Dedifferentiated amniotic fluid mesenchymal stem cell (primary cell): ENCODE measurements around the gene EVL.
"Not testable (repeated sequence)": the region's sequence is repeated elsewhere in the genome, so short reads cannot be mapped to it uniquely, and the experiment has no call there.

Experiments used
- DNase-seq: peaks from one replicate; pipeline ENCODE4 v3.0.0-alpha.2; 2016; ENCODE audit errors: extremely low spot score

The EVL gene, protein sequence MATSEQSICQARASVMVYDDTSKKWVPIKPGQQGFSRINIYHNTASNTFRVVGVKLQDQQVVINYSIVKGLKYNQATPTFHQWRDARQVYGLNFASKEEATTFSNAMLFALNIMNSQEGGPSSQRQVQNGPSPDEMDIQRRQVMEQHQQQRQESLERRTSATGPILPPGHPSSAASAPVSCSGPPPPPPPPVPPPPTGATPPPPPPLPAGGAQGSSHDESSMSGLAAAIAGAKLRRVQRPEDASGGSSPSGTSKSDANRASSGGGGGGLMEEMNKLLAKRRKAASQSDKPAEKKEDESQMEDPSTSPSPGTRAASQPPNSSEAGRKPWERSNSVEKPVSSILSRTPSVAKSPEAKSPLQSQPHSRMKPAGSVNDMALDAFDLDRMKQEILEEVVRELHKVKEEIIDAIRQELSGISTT

DNA sequence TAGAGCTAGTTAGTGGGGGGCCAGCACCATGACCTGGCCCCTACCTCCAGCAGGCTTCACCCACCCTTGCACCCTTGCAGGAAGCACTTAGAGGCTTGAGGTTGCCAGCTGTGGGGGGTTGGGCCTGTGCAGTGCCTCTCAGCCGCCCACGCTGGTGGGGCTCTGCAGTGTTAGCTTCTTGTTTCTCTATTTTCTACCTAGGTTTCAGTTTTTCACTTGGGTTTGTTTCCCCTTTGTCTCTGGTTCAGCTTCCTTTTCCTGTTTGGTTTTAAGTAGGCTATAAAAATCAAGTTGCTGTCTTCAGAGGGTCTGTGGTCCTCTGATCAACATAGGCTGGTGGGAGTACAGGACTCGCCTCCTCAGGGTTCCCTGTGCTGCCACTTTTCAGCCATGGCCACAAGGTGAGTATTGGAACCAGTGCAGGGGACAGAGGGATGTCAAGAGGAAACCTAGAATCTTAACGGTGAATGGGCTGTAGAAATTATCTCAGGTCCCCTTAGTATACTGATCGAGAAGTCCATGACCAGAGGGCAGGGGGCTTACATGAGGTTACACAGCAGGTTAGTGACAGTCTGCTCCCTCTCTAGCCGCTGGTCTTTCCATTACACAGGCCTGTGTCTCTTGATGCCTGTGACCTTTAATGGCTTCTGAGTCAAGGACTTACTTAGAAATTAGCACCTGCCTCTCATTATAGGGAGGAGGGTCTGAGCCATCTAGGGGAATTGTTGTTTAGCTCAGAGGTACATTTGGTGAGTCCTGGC lies at the start of gene EVL:
TSS of gene EVL (plus strand) at position 312 of the 761 bp plus-strand sequence. CDS start at position 391, 79 bp downstream.
- no peak for DNase-seq

DNA sequence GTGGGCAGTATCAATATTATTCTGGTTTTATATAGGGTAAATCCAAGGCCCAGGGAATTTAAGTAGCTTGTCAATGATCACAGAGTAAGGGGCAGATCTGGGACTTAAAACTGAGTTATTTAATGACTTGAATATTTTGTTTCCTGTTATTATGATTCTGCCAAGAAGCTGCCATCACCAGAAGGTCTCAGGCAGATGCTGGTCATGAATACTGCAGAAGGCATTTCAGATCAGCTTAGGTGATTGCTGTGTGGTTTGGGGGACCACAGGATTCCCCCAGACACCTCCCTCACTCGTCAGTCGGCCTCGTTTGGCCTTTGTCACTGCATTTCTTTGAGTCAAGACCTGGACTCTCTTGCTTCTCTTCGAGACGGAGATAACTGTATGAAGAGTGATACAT lies 47.7 kb upstream of the EVL start:
- DNase-seq, result no peak

DNA sequence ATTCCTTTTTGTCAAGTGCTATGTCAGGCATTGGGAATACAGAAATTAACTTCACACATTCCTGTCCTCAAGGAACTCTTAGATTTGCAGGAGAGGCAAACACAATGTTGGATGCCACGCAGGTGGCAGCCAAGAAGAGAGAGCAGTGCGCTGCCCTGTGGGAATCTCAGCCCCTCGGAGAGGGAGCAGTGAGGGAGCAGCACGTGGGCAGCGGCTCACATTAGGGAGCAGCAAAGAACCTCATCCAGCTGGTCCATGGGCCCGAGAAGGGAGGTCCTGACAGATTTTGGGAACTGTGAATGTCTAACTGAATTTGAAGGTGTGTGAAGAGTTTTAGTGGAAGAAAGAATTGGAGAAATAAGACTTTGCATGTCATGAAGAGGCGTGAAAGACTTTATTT lies 47.2 kb upstream of the EVL start:
- no peak for DNase-seq

DNA sequence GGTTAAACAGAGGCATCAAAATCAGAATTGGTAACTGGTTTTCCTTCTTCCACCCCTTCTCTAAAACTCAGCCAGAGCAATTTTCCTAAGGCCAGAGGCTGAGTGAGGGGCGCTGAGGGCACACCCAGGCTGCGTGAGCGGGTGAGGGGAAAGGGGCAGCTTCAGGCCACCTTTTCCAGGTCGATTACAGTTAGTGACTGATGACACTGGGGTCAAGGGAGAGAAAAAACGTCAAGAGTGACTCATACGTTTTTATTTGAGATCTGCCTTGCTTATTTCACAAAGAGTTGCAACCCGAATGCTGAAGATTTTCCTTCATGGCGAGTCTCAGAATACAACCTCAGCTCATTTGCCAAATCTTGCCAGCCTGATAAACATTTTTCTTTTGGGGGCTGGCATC lies 46.7 kb upstream of the EVL start:
- DNase-seq, result no peak

DNA sequence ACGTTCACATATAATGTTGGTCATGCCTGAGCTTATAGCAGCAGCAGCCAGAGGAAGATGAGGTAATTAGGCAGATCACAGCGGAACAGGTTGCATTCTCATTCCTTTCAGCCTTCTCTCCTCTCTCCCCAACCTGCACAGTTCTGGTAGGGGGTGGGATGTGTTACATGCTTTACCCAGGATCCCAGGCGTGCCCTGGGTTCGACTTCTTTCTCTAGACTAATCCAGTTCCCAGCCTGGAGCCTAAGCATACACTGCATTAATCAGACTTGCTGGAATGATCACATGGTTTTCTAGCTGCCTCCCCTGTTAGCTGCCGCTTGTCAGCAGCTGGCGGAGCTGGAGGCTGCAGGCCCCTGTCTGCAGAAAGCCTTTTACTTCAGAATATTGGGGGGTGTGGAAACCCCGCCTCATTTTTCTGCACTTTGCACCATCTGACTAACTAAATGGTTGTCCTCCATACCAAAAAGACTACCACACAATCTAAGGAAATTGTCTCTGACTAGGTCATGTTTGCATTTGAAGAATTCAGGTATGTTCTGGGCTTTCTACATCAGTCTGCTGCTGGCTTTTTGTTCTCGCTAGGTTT lies 46.0 kb upstream of the EVL start:
- DNase-seq, result no peak

DNA sequence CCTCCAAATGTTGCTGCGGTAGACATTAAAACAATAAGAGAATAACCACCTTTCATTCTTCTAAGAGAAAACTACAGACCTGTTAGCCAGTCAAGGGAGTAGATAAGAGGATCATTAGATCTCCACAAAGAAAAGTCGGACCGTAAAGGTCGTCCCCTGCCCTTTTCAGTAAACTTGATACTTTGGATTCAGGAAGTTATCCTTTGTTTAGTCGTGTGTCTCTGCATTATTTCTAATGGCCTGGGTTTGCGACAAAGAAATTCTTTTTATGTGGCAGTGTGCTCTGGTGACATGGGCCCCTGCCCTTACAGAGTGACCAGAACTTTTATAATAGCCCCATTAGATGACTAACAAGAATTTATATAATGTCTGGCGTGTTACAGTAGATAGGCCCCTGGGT lies 44.6 kb upstream of the EVL start:
- DNase-seq, result no peak

DNA sequence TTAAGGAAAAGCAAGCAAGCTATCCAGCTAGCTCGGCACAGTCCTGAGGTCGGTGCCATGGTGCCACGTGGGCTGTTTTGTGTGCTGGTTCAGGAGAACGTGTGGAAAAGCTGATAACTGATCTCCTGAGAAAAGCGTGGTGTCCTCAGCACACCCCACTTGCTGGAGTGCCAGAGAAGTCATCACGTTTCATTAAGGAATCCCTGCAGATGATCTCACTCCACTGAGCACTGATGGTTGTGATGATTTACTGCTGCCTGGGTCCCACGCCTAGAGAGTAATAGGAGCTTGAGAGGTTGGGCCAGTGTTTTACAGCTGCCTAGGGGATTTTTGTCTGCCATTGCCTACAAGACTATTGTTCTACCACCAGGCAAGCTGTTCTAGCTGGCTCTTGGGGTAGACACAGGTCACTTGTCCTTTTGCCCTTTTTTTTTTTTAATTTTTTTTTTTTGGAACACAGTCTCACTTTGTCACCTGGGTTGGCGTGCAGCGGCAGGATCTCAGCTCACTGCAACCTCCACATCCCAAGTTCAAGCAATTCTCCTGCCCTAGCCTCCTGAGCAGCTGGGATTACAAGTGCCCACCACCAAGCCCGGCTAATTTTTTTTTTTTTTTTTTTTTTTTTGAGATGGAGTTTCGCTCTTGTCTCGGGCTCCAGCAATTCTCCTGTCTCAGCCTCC lies 42.3 kb upstream of the EVL start:
- DNase-seq, result no peak

DNA sequence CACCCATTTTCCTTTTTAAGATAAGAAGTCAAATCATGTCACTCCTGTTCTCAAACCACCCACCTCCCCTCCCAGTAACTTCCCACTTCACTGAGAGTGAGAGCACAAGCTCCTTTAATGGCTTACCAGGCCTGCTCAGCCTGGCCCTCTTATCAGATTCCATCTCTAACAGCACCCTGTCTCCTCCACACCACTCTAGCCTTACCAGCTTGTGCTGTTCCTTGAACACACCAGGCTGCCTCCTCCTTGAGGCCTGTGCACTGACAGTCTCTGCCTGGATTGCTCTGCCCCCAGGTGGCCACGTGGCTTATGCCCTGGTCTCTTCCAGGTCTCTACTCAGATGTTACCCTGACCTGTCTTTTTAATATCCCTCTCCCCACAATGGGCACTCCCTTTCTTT lies 40.1 kb upstream of the EVL start:
- DNase-seq, result no peak

DNA sequence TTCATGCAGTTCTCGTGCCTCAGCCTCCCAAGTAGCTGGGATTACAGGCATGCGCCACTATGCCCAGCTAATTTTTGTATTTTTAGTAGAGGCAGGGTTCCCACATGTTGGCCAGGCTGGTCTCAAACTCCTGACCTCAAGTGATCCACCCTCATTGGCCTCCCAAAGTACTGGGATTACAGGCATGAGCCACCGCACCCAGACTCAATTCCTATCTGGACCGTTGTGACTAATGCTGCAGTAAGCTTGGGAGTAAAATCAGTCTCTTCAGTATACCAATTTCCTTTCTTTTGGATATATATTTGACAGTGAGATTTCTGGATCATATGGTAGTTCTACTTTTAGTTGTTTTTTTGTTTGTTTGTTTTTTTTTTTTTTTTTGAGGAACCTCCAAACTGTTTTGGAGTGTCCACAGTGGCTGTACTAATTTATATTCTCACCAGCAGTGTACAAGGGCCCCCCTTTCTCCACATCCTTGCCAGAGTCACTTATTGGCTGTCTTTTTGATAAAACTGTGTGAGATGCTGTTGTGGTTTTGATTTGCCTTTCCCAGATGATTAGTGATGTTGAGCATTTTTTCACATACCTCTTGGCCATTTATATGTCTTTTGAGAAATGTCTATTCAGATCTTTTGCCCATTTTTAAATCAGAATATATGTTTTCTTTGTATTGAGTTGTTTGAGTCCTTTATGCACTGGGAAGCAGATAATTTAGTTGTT lies 37.3 kb upstream of the EVL start:
- DNase-seq, result no peak

DNA sequence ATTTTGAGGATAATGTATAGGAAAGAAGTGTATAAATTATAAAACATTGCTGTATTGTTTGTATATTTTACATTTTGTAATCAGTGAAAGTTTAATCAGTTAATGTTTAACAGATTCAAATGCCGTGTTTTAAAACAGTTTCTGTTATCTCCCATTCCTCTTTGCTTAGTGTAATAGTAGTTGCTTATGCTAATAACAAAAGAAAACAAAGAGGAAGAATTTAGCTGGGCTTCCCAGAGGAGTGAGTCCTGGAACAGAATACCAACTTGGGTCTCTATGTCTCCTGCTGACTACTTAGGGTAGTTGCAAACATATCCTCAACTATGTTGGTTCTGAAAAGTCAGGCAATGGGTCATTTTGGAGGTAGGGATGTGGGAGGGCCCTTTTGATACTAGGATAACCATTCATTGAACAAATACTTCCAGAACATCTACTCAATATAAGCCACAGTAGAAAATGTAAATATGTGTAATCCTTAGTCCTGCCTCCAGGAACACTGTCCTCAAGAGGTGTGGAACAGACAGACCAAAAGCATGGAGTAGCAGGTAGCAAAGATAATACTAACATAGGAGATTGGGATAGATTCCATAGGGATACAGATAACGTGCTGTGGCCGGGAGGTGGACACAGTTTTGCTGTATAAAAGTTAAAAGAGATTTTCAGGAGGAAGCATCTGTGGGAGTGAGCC lies 36.1 kb upstream of the EVL start:
- no peak for DNase-seq

DNA sequence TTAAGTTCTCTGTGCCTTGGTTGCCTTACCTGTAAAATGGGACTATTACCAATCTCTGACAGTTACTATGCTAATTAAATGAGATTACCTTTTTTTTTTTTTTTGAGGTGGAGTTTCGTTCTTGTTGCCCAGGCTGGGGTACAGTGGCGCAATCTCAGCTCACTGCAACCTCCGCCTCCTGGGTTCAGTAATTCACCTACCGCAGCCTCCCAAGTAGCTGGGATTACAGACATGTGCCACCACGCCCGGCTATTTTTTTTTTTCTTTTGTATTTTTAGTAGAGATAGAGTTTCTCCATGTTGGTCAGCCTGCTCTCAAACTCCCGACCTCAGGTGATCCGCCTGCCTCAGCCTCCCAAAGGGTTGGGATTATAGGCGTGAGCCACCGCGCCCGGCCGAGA lies 35.2 kb upstream of the EVL start:
- DNase-seq, result not testable (repeated sequence)

DNA sequence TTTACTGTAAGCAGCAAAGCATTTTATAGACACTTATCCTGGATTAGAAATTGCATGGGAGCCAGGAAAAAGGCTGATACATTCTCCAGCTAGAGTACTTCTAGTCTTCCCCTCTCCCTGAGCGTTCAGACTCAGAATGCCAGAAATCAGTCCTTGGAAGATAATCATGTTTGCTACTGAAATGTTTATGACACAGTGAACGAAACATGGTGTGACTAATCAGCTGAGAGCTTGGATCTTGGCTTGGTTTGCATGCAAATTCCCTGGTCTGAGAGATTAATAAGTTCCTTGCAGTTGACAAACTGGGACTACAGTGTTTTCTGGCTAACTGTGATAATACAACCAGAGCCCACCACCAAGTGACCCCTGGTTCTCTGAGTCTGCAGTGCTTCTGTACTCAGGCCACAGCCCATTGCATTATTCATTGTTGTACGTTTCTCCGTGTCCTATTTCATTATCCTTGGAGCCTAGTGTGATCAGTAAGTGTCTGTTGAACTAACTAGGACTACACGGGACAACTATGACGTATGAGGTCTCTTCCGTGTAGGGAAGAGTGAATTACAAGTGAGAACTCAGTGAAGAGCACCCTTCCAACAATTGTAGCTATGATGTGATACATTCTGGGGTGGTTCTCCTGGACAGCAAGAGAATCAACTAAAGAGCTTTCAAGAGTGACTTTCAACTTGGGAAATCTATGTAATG lies 34.6 kb upstream of the EVL start:
- peak; percentile 60 for DNase-seq

DNA sequence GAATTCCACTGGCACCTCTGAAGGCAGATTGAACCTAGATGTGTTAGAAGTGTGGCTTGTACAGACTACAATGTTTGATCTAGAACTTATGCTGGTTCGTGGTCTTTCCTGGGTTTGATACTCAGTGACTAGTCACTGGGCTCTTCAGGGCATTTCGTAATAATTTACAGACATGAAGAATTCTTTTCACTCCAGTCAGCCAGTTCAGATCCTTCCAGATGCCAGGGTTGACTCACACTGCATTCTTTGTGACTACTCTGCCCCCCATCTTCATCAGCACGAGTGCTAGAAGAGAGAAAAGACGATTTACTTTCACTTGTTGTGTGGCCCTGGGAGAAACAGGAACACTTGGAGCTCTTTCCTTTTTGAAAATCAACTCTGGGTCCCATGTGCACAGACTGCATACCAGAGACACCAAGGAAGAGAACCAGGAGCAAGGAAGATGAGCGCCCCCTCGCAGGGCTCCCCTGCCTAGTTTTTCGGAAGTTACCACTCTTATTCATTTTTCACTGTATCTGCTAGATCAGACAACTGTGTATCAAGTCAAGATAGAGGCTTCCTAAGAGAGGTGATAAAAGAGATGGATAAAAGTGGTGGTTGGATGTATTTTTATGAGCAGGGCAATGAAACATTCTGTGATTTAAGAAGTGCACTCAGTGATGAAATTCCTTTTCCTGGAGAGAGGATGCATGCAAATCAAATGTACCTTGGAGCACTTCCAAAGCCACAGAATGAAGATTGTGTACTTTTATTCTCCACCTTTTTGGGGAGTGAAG lies 33.5 kb upstream of the EVL start:
- DNase-seq, result peak; percentile 98

DNA sequence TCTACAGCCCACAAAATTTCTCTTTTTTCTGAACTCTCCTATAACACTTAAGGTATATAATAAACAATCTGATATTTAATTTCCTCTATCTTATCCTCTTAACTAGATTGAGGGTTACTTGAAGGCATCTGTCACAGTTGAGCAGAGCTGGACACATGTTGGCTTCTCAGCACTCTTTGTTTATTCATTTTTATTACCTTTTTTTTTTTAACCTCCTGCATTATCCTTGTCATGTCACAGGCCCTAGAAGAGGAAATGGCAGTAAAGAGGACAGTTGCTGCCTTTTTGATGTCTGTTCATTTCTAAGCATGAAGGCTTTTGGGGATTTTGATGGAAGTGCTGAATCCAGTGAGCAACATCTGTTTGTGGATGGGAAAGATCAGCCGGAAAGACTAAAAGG lies 32.5 kb upstream of the EVL start:
- DNase-seq, result no peak

DNA sequence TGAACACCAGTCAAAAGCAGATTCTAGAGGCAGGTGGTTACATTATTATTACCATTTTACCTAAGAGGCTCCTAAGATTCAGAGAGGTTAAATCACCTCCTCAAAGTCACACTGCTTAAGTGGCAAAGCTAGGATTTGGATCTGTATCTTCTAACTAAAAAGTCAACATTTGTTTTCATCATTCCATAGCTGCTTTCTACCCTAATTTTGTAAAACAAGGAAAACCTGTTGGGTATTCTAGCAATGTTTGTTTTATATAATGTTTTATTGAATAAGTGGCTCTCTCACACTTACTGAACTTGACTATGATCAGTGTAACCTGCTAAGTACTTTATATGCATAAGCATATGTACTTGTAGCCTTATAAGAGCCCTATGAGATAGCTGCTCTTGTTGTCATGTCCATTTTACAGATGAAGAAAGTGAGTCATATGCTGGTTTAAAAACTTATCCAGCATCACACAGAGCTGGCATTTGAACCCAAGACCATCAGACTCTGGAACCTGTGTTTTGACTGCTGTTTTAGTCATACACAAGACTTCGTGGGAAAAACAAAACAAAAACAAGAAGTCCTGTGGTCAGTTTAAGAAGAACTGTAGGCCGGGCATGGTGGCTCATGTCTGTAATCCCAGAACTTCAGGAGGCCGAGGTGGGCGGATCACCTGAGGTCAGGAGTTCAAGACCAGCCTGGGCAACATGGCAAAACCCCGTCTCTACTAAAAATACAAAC lies 31.7 kb upstream of the EVL start:
- DNase-seq, result no peak

DNA sequence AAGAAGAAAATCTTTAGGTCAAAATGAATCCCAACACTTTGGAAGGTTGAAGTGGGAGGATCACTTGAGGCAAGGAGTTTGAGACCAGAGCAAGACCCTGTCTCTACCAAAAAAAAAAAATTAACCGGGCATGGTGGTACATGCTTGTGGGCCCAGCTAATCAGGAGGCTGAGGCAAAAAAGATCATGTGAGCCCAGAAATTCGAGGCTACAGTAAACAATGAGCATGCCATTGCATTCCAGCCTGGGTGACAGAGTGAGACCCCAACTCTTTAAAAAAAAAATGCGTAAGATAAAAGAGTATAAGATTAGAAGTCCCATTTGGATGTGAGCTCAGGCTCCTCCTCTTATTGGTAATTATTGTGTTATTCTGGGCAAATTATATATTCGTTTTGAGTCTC lies 30.8 kb upstream of the EVL start:
- no peak for DNase-seq

DNA sequence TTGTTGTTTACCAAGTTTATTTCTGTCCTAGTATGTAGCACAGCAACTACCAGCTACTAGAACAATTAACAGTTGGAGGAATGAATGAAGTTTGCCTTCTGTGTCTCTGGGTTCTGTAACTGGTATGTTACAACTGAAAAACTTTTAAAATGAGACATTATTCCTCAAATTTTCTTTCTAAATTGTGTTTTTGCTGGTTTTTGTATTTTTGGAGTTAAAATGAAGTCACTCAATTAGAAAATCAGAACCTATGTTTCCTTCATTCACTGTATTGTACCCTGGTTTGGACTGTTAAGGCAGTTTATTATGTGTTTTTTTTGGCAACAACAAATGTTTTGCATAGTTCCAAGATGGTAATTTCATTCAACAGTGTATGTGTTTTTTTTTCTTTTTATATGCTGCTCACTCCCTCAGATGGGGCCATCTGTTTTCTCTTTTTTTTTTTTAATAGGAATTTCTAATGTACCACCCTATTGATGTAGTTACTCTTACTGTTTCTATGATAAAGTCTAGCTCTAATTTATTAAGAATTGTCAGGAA lies 30.2 kb upstream of the EVL start:
- DNase-seq, result no peak

DNA sequence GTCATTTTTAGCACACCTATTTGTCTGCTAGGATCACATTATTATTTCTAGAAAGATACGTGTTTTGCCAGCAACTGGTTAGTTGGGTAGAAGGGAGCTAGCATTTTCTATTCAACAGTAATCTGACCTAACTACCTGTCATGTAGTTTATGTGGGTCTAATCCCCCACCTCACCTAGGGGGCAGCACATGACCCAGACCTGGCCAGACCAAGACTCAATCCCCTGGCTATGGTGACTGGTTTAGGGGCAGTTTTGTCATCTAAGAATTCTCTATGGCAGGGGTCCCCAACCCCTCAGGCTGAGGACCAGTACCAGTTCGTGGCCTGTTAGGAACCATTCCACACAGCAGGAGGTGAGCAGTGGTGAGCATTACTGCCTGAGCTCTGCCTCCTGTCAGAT lies 29.5 kb upstream of the EVL start:
- no peak for DNase-seq

DNA sequence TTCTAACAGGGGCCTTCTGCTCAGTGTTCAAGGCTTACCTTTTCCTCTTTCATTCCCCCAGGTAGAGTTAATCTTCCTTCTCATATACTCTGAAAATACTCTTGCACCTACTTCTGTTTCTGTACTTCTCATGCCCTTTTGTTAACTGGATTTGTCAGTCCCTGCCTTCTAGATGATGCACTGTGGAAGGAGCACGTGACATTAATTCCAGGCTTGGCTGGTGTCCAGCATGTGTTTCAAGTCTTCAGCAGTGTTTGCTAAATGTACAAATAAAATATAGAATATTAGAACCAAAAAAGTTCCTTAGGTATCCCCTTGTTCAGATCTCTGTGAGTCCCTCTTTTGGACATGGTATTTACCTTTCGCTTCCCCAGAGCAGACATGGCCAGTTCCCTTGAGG lies 27.9 kb upstream of the EVL start:
- DNase-seq, result no peak
